ENCODE measurements around the gene MINDY4. TPM values are rescaled to one million over a fixed set of nuclear protein-coding genes. Genes with fewer than 3 reads are reported as not detected.

The MINDY4 gene
- total RNA-seq, 1 donor, result 10.5 TPM

GRCh38 chr7:30932562-30932961 lies 161.3 kb downstream of the MINDY4 start:
- H3K27me3 ChIP-seq (ENCODE audit: insufficient read depth, low read length), result peaks cover 41% of the 10 kb centered on the region
- H3K4me3 ChIP-seq (ENCODE audit: insufficient read depth, low read length), result no peak overlapping the region
- H4K20me1 ChIP-seq (ENCODE audit: insufficient read depth, low read length), result no peaks in the 10 kb centered on the region
- H3K9me3 ChIP-seq (ENCODE audit: low read depth, low read length), result no peaks in the 10 kb centered on the region
- TF ChIP-seq, protein P1, sequence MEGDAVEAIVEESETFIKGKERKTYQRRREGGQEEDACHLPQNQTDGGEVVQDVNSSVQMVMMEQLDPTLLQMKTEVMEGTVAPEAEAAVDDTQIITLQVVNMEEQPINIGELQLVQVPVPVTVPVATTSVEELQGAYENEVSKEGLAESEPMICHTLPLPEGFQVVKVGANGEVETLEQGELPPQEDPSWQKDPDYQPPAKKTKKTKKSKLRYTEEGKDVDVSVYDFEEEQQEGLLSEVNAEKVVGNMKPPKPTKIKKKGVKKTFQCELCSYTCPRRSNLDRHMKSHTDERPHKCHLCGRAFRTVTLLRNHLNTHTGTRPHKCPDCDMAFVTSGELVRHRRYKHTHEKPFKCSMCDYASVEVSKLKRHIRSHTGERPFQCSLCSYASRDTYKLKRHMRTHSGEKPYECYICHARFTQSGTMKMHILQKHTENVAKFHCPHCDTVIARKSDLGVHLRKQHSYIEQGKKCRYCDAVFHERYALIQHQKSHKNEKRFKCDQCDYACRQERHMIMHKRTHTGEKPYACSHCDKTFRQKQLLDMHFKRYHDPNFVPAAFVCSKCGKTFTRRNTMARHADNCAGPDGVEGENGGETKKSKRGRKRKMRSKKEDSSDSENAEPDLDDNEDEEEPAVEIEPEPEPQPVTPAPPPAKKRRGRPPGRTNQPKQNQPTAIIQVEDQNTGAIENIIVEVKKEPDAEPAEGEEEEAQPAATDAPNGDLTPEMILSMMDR (IDR thresholded peaks at IDR 0.05; ENCODE audit: extremely low read depth, low read depth, low read length), result no peak
- H3K4me2 ChIP-seq (ENCODE audit: insufficient read depth, low read length), result no peak overlapping the region
- no peaks in the 10 kb centered on the region for H3K36me3 ChIP-seq (ENCODE audit: insufficient read depth, low read length)
- DNase-seq (ENCODE audit: insufficient read length, low spot score, missing footprints), result peak; percentile 48
- H3K79me2 ChIP-seq (ENCODE audit: insufficient read depth, low read length), result no peaks in the 10 kb centered on the region
- H2AFZ ChIP-seq (ENCODE audit: low read length), result no peak overlapping the region
- no peaks in the 10 kb centered on the region for H3K4me1 ChIP-seq (ENCODE audit: insufficient read depth, low read length)
- no peak overlapping the region for H3K27ac ChIP-seq (ENCODE audit: low read depth, low read length)

- H3K4me2 ChIP-seq (ENCODE audit: insufficient read depth, low read length), result no peak overlapping the region
- no peak overlapping the region for H3K4me3 ChIP-seq (ENCODE audit: insufficient read depth, low read length)
- H3K4me1 ChIP-seq (ENCODE audit: insufficient read depth, low read length), result no peaks in the 10 kb centered on the region
- H4K20me1 ChIP-seq (ENCODE audit: insufficient read depth, low read length), result no peaks in the 10 kb centered on the region
- no peak overlapping the region for H2AFZ ChIP-seq (ENCODE audit: low read length)
- H3K79me2 ChIP-seq (ENCODE audit: insufficient read depth, low read length), result no peaks in the 10 kb centered on the region
- peaks cover 41% of the 10 kb centered on the region for H3K27me3 ChIP-seq (ENCODE audit: insufficient read depth, low read length)
- H3K9me3 ChIP-seq (ENCODE audit: low read depth, low read length), result no peaks in the 10 kb centered on the region
- DNase-seq (ENCODE audit: insufficient read length, low spot score, missing footprints), result peak; percentile 51
- TF ChIP-seq, protein P1 (IDR thresholded peaks at IDR 0.05; ENCODE audit: extremely low read depth, low read depth, low read length), result no peak
- H3K36me3 ChIP-seq (ENCODE audit: insufficient read depth, low read length), result no peaks in the 10 kb centered on the region
- H3K27ac ChIP-seq (ENCODE audit: low read depth, low read length), result no peak overlapping the region
These were observed 162.1 kb downstream of the MINDY4 start for GRCh38 chr7:30933124-30933974.

- TF ChIP-seq, protein P1 (IDR thresholded peaks at IDR 0.05; ENCODE audit: extremely low read depth, low read depth, low read length), result no peak
- H3K36me3 ChIP-seq (ENCODE audit: insufficient read depth, low read length), result no peaks in the 10 kb centered on the region
- no peaks in the 10 kb centered on the region for H3K9me3 ChIP-seq (ENCODE audit: low read depth, low read length)
- H3K4me1 ChIP-seq (ENCODE audit: insufficient read depth, low read length), result no peaks in the 10 kb centered on the region
- H3K79me2 ChIP-seq (ENCODE audit: insufficient read depth, low read length), result no peaks in the 10 kb centered on the region
- no peak overlapping the region for H3K4me2 ChIP-seq (ENCODE audit: insufficient read depth, low read length)
- H3K27ac ChIP-seq (ENCODE audit: low read depth, low read length), result no peak overlapping the region
- no peaks in the 10 kb centered on the region for H4K20me1 ChIP-seq (ENCODE audit: insufficient read depth, low read length)
- H3K4me3 ChIP-seq (ENCODE audit: insufficient read depth, low read length), result no peak overlapping the region
- peaks cover 36% of the 10 kb centered on the region for H3K27me3 ChIP-seq (ENCODE audit: insufficient read depth, low read length)
- no peak overlapping the region for H2AFZ ChIP-seq (ENCODE audit: low read length)
- DNase-seq (ENCODE audit: insufficient read length, low spot score, missing footprints), result peak; percentile 50
These were observed 163.0 kb downstream of the MINDY4 start for GRCh38 chr7:30934225-30934624.

DNA sequence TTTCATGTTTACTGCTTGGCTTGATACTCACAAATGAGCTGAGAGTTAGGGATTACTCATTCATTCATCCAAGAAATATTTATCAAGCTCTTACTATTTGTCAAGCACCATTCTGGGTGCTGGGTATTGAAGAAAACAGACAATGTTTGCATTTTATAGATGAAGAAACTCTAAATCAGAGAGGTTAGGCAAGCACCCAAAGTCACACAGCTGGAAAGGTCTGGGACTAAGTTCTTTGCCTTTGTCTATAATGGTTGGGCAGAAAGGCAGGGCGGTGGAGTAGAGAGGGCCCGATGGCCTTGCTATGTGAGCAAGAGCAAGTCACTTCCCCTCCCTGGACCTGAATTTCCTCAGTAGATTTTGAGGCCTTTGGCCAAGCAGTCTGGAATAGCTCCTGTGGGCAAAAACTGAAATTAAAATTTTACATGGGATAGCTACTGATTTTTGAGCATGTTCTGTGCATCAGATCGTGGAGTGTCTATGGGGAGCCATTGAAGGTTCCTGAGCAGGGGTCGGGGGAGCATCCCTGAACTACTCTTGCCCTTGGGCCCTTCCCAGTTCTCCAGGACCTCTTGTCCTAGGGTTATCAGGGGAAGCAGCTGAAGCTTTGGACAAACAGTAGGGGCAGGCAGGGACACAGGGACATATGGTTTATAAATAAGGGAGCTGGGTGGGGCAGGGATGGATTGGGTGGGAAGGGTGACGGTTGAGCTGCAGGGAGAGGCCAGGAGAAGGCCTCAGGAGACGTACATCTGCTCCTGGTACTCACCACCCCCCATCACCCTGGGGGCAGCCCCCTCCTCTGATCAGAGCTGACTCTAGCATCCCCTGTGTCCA lies 163.7 kb downstream of the MINDY4 start:
- Histone ChIP-seq H3K27me3 (ENCODE audit: insufficient read depth, low read length) (peaks cover 44% of the 10 kb centered on the region), H3K27ac (ENCODE audit: low read depth, low read length) (no peak overlapping the region), H3K36me3 (ENCODE audit: insufficient read depth, low read length) (no peaks in the 10 kb centered on the region), H2AFZ (ENCODE audit: low read length) (no peak overlapping the region), H3K79me2 (ENCODE audit: insufficient read depth, low read length) (no peaks in the 10 kb centered on the region), H3K4me2 (ENCODE audit: insufficient read depth, low read length) (no peak overlapping the region), H3K4me1 (ENCODE audit: insufficient read depth, low read length) (no peaks in the 10 kb centered on the region), H3K4me3 (ENCODE audit: insufficient read depth, low read length) (no peak overlapping the region), H4K20me1 (ENCODE audit: insufficient read depth, low read length) (no peaks in the 10 kb centered on the region), H3K9me3 (ENCODE audit: low read depth, low read length) (no peaks in the 10 kb centered on the region)
- TF ChIP-seq, protein P1 (IDR thresholded peaks at IDR 0.05; ENCODE audit: extremely low read depth, low read depth, low read length), result no peak
- DNase-seq (ENCODE audit: insufficient read length, low spot score, missing footprints), result peak; percentile 31
